HG03175 (cell line): ENCODE measurements around the gene AASS.

Experiments used
- ATAC-seq: cut with Tn5 transposase; IDR thresholded peaks from one replicate; pipeline ENCODE4 v1.9.1; 2021; ENCODE audit warnings: mild to moderate bottlenecking, moderate library complexity; ENCODE audit not compliant: unreplicated experiment

The AASS gene

GRCh38 chr7:122054393-122054792 is 89.7 kb downstream of the AASS start:
- ATAC-seq, result no peak

- ATAC-seq, result no peak
Observed at GRCh38 chr7:122046402-122046801, 97.6 kb downstream of the AASS start.

DNA sequence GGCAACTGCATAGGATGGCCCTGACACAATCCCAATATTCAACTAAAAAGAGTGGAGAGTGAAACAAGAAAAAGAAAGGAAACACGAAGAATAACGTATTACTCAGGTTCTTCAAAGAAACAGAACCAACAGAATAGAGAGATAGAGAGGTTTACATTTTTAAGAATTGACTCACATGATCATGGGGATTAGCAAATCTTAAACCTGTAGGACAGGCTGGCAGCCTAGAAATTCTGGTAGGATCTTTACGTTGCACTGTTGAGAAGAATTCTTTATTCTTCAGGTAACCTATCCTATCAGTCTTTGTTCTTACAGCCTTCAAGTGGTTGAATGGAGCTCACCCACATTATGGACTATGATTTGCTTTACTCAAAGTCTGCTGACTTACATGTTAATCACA is 103.9 kb downstream of the AASS start:
- no peak for ATAC-seq

DNA sequence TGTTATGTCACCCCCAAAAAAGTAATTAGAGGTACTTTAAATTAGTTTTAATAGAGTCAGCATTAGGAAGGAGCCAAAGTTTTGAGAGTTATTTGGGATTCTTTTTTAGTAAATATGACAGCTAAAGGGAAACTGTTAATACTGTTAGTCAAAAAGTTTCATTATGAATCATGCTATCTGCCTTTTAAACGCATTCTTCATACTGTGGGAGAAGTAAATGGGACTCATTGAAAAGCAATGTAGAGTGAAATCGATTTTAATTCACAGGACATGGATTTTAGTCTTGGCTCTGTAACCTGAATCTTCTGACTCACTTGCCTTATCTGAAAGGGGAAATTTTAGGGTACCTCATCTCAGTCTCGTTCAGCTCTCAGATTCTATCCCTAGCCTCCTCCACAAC is 105.1 kb downstream of the AASS start:
- ATAC-seq, result no peak

GRCh38 chr7:122038134-122038533 is 105.9 kb downstream of the AASS start:
- no peak for ATAC-seq

DNA sequence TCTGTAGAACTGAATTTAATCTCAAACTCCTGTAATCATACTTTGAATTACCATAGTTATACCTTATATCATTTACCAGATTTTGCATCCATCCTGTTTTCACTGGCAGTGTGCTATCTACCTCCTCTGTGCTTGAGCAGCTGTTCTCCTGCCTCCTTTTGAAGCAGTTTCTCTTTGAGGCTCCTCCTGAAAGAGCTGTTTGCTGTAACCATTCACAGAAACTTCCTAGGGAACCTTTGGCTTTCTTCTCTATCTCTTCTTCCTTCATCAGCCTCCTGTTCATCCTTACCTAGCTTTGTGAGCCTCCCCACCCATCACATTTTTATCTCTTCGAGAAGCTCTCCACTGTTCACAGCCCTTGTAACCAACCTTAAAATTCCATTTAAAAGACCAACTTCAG is 108.2 kb downstream of the AASS start:
- no peak for ATAC-seq

DNA sequence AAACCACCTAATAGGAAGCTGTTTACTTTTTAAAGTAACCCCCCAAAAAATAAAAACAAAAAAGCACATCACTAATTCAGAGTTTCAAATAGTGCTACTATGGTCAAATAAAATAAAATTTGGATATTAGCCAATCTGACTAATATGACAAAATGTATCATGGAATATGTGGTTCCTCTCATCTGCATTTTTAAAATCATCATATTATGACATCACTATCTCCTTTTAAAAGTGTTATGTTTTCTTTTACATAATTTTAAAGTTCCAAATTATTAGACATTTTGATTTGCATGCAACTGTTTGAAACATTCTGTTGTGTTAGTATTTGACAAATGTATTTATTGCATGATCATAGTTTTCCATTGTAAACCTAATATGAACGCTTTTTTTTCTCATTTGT is 110.4 kb downstream of the AASS start:
- ATAC-seq, result no peak

DNA sequence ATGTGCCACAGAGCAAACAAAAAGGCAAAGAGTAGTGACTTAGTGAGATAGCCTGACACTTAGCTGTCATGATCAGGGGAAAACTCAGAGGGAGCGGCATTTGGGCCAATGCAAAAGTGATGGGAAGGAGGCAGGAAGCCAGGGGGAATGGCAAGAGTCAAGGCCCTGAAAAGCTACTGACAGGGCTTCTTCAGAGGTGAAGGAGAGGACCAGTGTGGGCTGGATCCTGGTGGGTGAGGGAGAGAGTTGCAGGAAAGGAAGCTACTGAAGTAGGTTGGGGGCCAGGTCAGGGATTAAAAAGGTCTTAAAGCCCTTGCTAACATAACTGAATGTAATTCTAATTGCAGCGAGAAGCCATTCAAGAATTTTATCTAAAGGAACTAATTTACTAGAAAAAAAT is 117.0 kb downstream of the AASS start:
- no peak for ATAC-seq
